Cardiac septum (tissue), 1 donor: ENCODE data around the gene PTMS. TPM values are rescaled to one million over a fixed set of nuclear protein-coding genes. Genes with fewer than 3 reads are reported as not detected.
A peak's percentile ranks its signal among the peaks of the same experiment; 100 is the strongest.

Source experiments
- DNase-seq: peaks from one replicate; pipeline ENCODE4 v3.0.0-alpha.2; 2020; ENCODE audit warnings: low spot score
- intact Hi-C: fragments of 100-400 bp; cut with DNase I; formaldehyde crosslinking; loops from one replicate; pipeline ENCODE4 v1.14.0; 2022
- total RNA-seq: library from RNA; stranded (reverse); fragmentation: NEBNext Ultra II Directional; extraction: Animal tissue kit (Norgen Biotek cat#: 25700); gene quantifications from one replicate; pipeline ENCODE4 v1.2.1, GENCODE V29; 2021
- donor health status: DM: no; HTN: no; CAD: no.

Gene PTMS
- total RNA-seq, 1 donor from 2014 or later = 234 TPM

DNA sequence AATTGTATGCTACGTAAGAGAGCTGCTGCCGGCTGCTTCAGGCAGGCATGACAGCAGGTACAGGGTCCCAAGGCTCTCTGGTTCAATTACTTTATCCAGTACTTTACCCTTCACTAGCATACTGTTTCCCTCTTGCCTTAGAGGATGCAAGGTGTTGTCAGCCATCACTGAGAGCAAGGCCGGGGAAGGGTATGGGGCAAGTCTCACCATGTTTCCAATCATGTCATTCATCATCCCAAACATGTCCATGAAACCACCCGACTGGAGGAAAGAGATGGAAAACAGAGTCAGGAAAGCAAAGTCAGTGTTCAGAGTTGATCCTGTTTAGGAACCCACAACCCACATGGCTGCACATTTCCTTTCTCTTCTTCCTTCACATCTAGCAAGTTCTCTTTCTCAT, 15.7 kb upstream of the PTMS start:
- intact Hi-C loops = loop anchor here (5.0 kb wide), 1 partner anchor 77 kb away; the partner anchor contains the start of gene P3H3
- DNase-seq = no peak

- intact Hi-C loops = loop anchor here (5.0 kb wide), 1 partner anchor 76 kb away; the partner anchor contains the start of gene P3H3
- no peak for DNase-seq
Measured at GRCh38 chr12:6751767-6752166, 14.4 kb upstream of the PTMS start.

DNA sequence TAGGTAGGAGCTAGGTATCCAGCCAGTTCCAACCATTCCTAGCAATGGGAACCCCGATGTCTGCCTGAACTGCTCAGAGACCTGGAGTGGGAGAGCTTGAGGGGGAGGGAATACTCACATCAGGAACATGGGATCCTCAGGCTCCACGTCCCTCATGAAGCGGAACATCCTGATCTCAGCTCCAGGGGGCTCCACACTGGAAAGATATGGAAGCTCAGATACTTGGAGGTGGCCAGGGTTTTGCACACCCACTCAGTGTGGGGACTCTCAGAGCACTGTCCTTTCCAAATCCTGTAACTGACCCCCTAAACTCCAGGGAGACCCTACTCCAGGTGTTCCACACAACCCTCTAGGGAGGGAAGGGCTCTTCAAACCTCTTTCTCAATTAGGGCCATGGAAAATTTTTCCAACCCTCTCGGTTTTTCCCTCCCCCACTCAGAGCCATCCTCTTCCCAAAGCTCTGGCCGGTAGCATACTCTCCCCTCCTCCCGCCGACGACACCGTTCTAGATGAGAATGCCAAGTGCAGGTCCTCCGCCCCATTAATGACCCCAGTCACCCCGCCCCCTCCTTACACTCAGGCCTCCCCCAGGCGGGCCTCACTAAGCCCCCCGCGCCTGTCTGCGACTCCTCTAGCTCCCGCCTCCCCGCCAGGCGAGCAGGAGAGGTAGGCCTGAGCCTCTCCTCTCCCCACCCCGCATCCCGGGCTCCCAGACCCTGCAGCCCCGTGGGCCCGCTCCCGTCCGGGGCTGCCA, 13.8 kb upstream of the PTMS start:
- intact Hi-C loops = loop anchor here (5.0 kb wide), 1 partner anchor 75 kb away; the partner anchor contains the start of gene P3H3
- no peak for DNase-seq

- intact Hi-C loops = loop anchor here (1.0 to 5.0 kb wide), 3 partner anchors 13 to 74 kb away; partner anchors contain the start of genes P3H3 and PTMS
- peak; percentile 99 for DNase-seq
Measured at GRCh38 chr12:6752921-6753771, 13.0 kb upstream of the PTMS start, which contains the start of gene MLF2. Gene MLF2, minus strand, starts transcription at chr12:6753141. Its CDS starts 807 bp downstream, at chr12:6752334.

- intact Hi-C loops = loop anchor here (1.0 to 5.0 kb wide), 3 partner anchors 12 to 73 kb away; partner anchors contain the start of genes P3H3 and PTMS
- DNase-seq = no peak
Measured at GRCh38 chr12:6753772-6754356, 12.3 kb upstream of the PTMS start.

DNA sequence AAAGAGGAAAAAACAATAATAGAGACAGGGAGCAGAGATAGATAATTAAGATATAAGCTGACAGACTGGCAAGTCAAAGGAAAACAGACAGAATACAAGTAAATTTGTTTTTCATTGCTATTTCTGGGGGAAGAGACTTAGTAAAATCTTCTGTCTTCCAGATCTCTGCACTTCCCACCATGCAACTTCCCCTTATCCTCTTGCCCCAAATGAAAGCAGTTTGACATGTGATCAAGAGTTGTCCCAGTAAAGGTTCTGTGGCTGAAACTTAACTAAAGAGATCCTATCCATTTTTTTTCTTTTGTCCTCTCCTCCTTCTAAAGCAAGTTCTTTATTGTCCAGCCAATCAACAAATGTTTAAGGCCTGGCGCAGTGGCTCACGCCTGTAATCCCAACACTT, 11.8 kb upstream of the PTMS start:
- intact Hi-C loops = loop anchor here (5.0 kb wide), 1 partner anchor 73 kb away; the partner anchor contains the start of gene P3H3

DNA sequence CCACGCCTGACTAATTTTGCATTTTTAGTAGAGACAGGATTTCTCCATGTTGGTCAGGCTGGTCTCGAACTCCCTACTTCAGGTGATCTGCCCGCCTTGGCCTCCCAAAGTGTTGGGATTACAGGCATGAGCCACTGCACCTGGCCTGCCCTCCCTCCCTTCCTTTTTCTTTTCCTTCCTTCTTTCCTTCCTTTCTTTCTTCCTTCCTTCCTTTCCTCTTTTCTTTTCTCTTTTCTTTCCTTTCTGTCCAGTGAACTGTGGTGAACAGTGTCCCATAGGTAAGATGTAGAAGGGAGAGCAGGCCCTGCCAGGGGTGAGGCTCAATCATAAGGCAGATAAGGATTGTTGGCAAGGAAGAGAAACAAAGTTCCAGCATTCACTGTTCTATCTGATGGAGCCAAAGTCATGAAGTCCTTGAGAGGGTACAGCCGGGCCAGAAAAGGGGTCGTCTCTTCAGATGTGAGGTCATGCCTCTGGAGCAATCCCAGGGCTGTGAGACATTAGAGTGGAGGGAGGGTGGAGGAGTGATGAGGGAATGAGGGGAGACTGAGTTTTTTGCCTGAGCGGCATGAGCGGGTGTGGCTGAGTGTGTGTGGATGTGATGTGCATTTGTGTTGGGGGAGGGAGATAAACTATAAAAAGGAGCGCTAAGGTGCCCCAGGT, 9.0 kb upstream of the PTMS start:
- intact Hi-C loops = no loop called here
- no peak for DNase-seq

More for the DNA sequence above, 11.8 kb upstream of the PTMS start:
- no peak for DNase-seq

DNA sequence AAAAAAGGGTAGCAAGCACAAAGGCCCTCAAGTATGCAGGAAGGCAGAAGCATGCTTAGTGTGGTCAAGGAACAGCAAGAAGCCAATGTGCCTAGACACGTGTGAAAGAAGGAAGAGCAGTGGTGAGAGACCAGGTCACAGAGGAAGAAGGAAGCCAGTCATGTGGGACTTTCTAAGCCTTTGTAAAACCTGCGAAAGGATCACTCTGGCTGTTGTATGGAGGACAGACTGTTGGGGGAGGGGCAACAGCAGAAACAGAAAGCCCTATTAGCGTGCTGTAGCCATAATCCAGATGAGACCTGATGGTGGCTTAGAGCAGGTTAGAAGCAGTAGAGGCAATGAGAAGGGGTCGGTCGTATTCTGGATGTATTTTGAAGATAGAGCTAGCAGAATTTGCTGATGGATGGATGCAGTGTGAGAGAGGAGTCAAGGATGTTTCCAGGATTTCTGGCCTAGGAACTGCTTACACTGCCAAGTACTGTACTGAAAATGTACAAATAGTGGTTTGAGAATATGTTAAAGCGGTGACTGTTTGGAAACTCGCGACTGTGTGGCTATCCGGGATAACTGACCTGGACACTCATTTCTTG, 7.6 kb upstream of the PTMS start:
- intact Hi-C loops = no loop called here
- no peak for DNase-seq

GRCh38 chr12:6759741-6760140, 6.4 kb upstream of the PTMS start:
- intact Hi-C loops = no loop called here

GRCh38 chr12:6763380-6763779, 2.8 kb upstream of the PTMS start:
- DNase-seq = no peak
- intact Hi-C loops = no loop called here

More at GRCh38 chr12:6759741-6760140, 6.4 kb upstream of the PTMS start:
- no peak for DNase-seq

GRCh38 chr12:6764011-6764828, 1.9 kb upstream of the PTMS start:
- intact Hi-C loops = no loop called here

DNA sequence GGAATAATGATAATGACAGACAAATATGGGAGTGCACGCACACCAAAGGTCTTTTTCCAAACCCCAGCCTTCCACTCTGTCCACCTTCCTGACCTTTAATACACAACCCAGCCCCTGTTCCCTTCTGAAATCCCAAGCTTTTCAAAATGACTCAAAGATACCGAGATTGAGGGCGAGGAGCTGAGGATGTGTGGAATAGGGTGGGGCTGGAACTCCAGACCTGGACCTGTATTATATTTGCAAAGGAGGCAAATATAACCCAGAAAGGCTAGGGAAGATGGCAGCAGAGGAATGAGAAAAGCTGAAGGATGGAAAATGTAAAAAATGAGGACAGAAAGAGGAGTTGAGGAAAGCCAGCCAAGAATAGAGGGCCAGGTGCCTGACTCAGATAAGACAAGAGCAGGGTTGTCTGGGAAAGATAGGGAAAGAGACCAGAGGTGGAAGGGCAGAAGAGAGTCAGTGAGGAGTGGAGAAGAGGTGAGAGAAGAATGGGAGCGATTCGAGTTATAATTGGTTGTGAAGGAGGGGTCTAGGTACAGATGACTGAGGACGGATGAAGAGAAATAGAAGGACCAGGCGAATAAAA, 1.0 kb upstream of the PTMS start:
- no peak for DNase-seq
- intact Hi-C loops = loop anchor here (5.0 kb wide), 1 partner anchor 62 kb away; the partner anchor contains the start of gene P3H3

More at GRCh38 chr12:6764011-6764828, 1.9 kb upstream of the PTMS start:
- peak; percentile 96 for DNase-seq

- DNase-seq = peak; percentile 93
- intact Hi-C loops = loop anchor here (1.0 to 5.0 kb wide), 2 partner anchors 13 to 61 kb away; partner anchors contain the start of genes MLF2 and P3H3
Measured at GRCh38 chr12:6766651-6767349, 637 bp downstream of the PTMS start.

GRCh38 chr12:6767353-6768319, 1.5 kb downstream of the PTMS start:
- intact Hi-C loops = loop anchor here (5.0 kb wide), 1 partner anchor 60 kb away; the partner anchor contains the start of gene P3H3
- no peak for DNase-seq

DNA sequence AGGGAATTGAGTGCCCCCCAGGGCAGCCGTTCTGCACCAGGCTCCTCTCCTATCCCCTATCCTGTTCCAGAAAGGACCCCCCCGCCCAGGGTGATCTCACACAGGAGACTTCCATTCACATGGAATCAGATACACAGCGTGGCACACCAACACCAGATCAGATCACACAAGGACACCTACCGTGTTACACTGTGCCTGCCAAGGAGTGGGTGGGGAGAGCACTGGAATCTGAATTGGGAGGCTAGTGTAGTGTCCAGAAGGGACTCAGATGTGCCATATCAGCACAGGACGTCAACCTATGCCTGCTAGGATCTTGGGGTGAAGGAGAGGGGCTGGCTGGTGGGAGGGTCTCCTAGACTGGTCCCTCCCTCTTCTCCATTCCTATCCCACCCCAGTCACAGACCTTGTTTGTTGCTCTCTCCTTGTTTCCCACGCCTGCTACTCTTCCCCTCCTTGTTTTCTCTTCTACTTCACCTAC, 2.3 kb downstream of the PTMS start:
- no peak for DNase-seq
- intact Hi-C loops = loop anchor here (5.0 kb wide), 1 partner anchor 59 kb away; the partner anchor contains the start of gene P3H3
